GM12878 (cell line): ENCODE data around the gene TM9SF2. TPM values are rescaled to one million over a fixed set of nuclear protein-coding genes. Genes with fewer than 3 reads are reported as not detected.

Experiments used
- ATAC-seq: fragments of 200-7000 bp; cut with Tn5 transposase; 3 replicates; pipeline ENCODE4 v1.9.1; 2020; ENCODE audit warnings: mild to moderate bottlenecking, moderate library complexity
- BruUV-seq: library from RNA; stranded (reverse); fragments of 400-500 nt; replicated peaks from 2 replicates; lab custom pipeline; 2021; lab: Mats Ljungman, UMichigan
- CTCF ChIA-PET: fragments of 300-600 bp; sonication (Branson Sonifier 250); formaldehyde crosslinking; extraction: SDS; loops from one replicate; lab custom pipeline; 2021; ENCODE audit warnings: inconsistent platforms; lab: Yijun Ruan, JAX
- POLR2A ChIA-PET: fragments of 350-600 bp; formaldehyde crosslinking; extraction: SDS; loops from one replicate; lab custom pipeline; 2021; ENCODE audit warnings: inconsistent platforms; lab: Charles Lee
- RAD21 ChIA-PET: fragments of 300-600 bp; sonication (Branson Sonifier 250); formaldehyde crosslinking; loops from one replicate; lab custom pipeline; 2023; ENCODE audit warnings: antibody characterized with exemption; ENCODE audit not compliant: unreplicated experiment; lab: Charles Lee
- SMC1A ChIA-PET: fragments of 300-600 bp; sonication (Branson Sonifier 250); formaldehyde crosslinking; loops from one replicate; lab custom pipeline; 2023; ENCODE audit not compliant: unreplicated experiment, uncharacterized antibody; lab: Charles Lee
- DNase-seq: peaks from one replicate; pipeline ENCODE4 v3.0.0-alpha.2; 2011; ENCODE audit warnings: low read depth, low spot score
- FAIRE-seq: peaks from 3 replicates; lab custom pipeline; 2011; peaks lifted over from hg19 to GRCh38; lab: Jason Lieb, UNC
- H2AFZ ChIP-seq: 2 replicates; pipeline ENCODE4 v1.6.0; 2011; ENCODE audit warnings: low read depth, low read length, control low read depth; ENCODE audit not compliant: control insufficient read depth
- H3K27ac ChIP-seq: 2 replicates; pipeline ENCODE4 v1.5.1; 2011; ENCODE audit warnings: control low read depth; ENCODE audit not compliant: control insufficient read depth, insufficient read depth
- H3K27me3 ChIP-seq, 2 experiments: replicated peaks in 1 of 2; 2 replicates each; pipeline versions ENCODE4 v1.6.0 to v1.6.1; 2011; ENCODE audit warnings: low read length in 1 of 2; ENCODE audit not compliant: control insufficient read depth in 2 of 2, insufficient read depth in 2 of 2
- H3K36me3 ChIP-seq, 2 experiments: 2 replicates each; pipeline ENCODE4 v1.5.1; 2011; ENCODE audit warnings: low read length in 1 of 2; ENCODE audit not compliant: control insufficient read depth in 2 of 2, insufficient read depth in 2 of 2
- H3K4me1 ChIP-seq: 2 replicates; pipeline ENCODE4 v1.6.1; 2011; ENCODE audit warnings: mild to moderate bottlenecking, low read length, moderate library complexity, mixed read lengths; ENCODE audit not compliant: control insufficient read depth, insufficient read depth
- H3K4me2 ChIP-seq: 2 replicates; pipeline ENCODE4 v1.6.0; 2011; ENCODE audit warnings: control low read depth; ENCODE audit not compliant: control insufficient read depth, insufficient read depth
- H3K4me3 ChIP-seq: fragments of 200-600 bp; sonication (generic); 2 replicates; pipeline ENCODE4 v1.5.1; 2016
- H3K79me2 ChIP-seq: 2 replicates; pipeline ENCODE4 v1.6.0; 2011; ENCODE audit warnings: low read length; ENCODE audit not compliant: control insufficient read depth, insufficient read depth
- H3K9ac ChIP-seq: 2 replicates; pipeline ENCODE4 v1.8.0; 2011; ENCODE audit warnings: low read length, control low read depth, mixed read lengths; ENCODE audit not compliant: control insufficient read depth, insufficient read depth
- H3K9me3 ChIP-seq: replicated peaks from 3 replicates; pipeline ENCODE4 v1.5.1; 2011; ENCODE audit warnings: mild to moderate bottlenecking, low read length; ENCODE audit not compliant: control insufficient read depth, insufficient read depth
- H4K20me1 ChIP-seq: 2 replicates; pipeline ENCODE4 v1.6.0; 2011; ENCODE audit not compliant: control insufficient read depth, insufficient read depth
- ATF7 ChIP-seq: fragments of 450-650 bp; IDR thresholded peaks from 2 replicates; pipeline ENCODE4 v1.6.1; 2016; ENCODE audit warnings: low read depth, mild to moderate bottlenecking
- BCLAF1 ChIP-seq: fragments of 450-650 bp; IDR thresholded peaks from 2 replicates; pipeline ENCODE4 v1.6.1; 2017; ENCODE audit warnings: antibody characterized with exemption, mild to moderate bottlenecking, moderate library complexity
- DPF2 ChIP-seq: fragments of 450-650 bp; IDR thresholded peaks from 2 replicates; pipeline ENCODE4 v1.6.1; 2017; ENCODE audit warnings: mild to moderate bottlenecking
- FOXK2 ChIP-seq: fragments of 450-650 bp; IDR thresholded peaks from 2 replicates; pipeline ENCODE4 v1.6.1; 2017; ENCODE audit warnings: mild to moderate bottlenecking, moderate library complexity
- JUND ChIP-seq: IDR thresholded peaks from 2 replicates; pipeline ENCODE4 v1.6.1; 2012; ENCODE audit warnings: low read depth, mild to moderate bottlenecking, low read length, improper control_type of control experiment, moderate library complexity
- NFYA ChIP-seq: IDR thresholded peaks from 2 replicates; pipeline ENCODE4 v1.6.1; 2011; ENCODE audit warnings: low read depth, mild to moderate bottlenecking, low read length, improper control_type of control experiment, borderline replicate concordance
- NR2F1 ChIP-seq: fragments of 450-650 bp; conservative IDR thresholded peaks from 2 replicates; pipeline ENCODE4 v1.6.1; 2017; ENCODE audit warnings: mild to moderate bottlenecking
- RBBP5 ChIP-seq: fragments of 200-600 bp; sonication (generic); conservative IDR thresholded peaks from 2 replicates; pipeline ENCODE4 v1.6.1; 2016
- SUZ12 ChIP-seq: fragments of 200-600 bp; sonication (generic); IDR thresholded peaks from one replicate; pipeline ENCODE4 v1.6.1; 2018; ENCODE audit warnings: antibody characterized with exemption, mild to moderate bottlenecking; ENCODE audit not compliant: unreplicated experiment
- TBL1XR1 ChIP-seq: IDR thresholded peaks from 2 replicates; pipeline ENCODE4 v1.6.1; 2012; ENCODE audit warnings: low read depth, low read length, improper control_type of control experiment
- USF2 ChIP-seq: IDR thresholded peaks from 2 replicates; pipeline ENCODE4 v1.6.1; 2011; ENCODE audit warnings: low read depth, low read length, improper control_type of control experiment, borderline replicate concordance
- ZBTB40 ChIP-seq: fragments of 450-650 bp; IDR thresholded peaks from 2 replicates; pipeline ENCODE4 v1.6.1; 2016; ENCODE audit warnings: mild to moderate bottlenecking, moderate library complexity, borderline replicate concordance
- ZZZ3 ChIP-seq: IDR thresholded peaks from 2 replicates; pipeline ENCODE4 v1.6.1; 2011; ENCODE audit warnings: low read depth; ENCODE audit not compliant: control insufficient read depth, insufficient read length
- WGBS: methylation state at CpG from one replicate; pipeline ENCODE4 v1.1.6; 2016; ENCODE audit warnings: low lambda C conversion rate; ENCODE audit not compliant: insufficient replicate concordance, insufficient coverage; ENCODE audit errors: missing lambda C conversion rate; 5-methylcytosine and 5-hydroxymethylcytosine counted together
- in situ Hi-C: fragments of 300-500 bp; cut with MboI; formaldehyde crosslinking; loops from 9 replicates; pipeline ENCODE4 v1.14.3; 2018; ENCODE audit warnings: mixed read lengths
- intact Hi-C: fragments of 100-400 bp; cut with micrococcal nuclease; formaldehyde crosslinking; loops from one replicate; pipeline ENCODE4 v1.14.2; 2022; ENCODE audit not compliant: unreplicated experiment
- polyA plus RNA-seq, 11 experiments: library from polyadenylated mRNA; depleted of rRNA in 4 of 11; unstranded in 6 of 11; stranded (reverse) in 5 of 11; fragments of >200 nt; fragmentation: Nextera tagmentation in 4 of 11; fragmentation: Illumina TruSeq in 1 of 11; extraction: Ambion mirVana in 4 of 11; extraction: Trizol in 1 of 11; gene quantifications; 1 replicate in 1 of 11; 2 replicates in 10 of 11; pipeline versions ENCODE4 v1.2.1 to v1.2.3, GENCODE V29; 2011 to 2016; ENCODE audit warnings: inconsistent platforms in 2 of 11, missing spikeins in 2 of 11, low read depth in 1 of 11
- total RNA-seq, 4 experiments: library from RNA; depleted of rRNA in 3 of 4; stranded (reverse); fragments of >200 nt in 3 of 4; fragmentation: Illumina TruSeq in 1 of 4; extraction: Trizol in 1 of 4; gene quantifications; 2 replicates each; pipeline versions ENCODE4 v1.2.1 to v1.2.3, GENCODE V29; 2013 to 2021

The TM9SF2 gene
- total and polyA plus RNA-seq, 10 of the 15 experiments (the other 5 are each of a cell fraction or from before 2014, with no cell fraction given) = 34.6 to 128 (median 79.2) TPM

GRCh38 chr13:99564386-99564785 is 63.1 kb downstream of the TM9SF2 start:
- DNase-seq = no peak
- in situ Hi-C loops = no loop called here
- Histone ChIP-seq H2AFZ (no peak overlapping the region), H3K4me2 (no peak overlapping the region), H4K20me1 (no peaks in the 10 kb centered on the region), H3K27ac (no peak overlapping the region), H3K4me1 (no peaks in the 10 kb centered on the region), H3K36me3 (peaks cover 5 to 20% of the 10 kb centered on the region in 2 experiments), H3K9ac (no peak overlapping the region), H3K27me3 (no peaks in the 10 kb centered on the region)
- no peak for ATAC-seq
- SMC1A ChIA-PET = no interaction called here
- POLR2A ChIA-PET = no interaction called here
- RAD21 ChIA-PET = no interaction called here
- FAIRE-seq = no peak
- 100% methylated on average over 1 of the region's 2 CpGs for WGBS
- BruUV-seq = no TSS peak
- TF ChIP-seq NFYA (no peak), TBL1XR1 (no peak), ZZZ3 (no peak), FOXK2 (no peak), USF2 (no peak), DPF2 (no peak), NR2F1 (no peak), RBBP5 (no peak), JUND (no peak), SUZ12 (no peak), BCLAF1 (no peak), ATF7 (no peak), ZBTB40 (no peak)
- TF ChIP-seq, all 136 proteins: peak for 0
- Histone ChIP-seq H3K4me3 (no peak overlapping the region), H3K9me3 (no peaks in the 10 kb centered on the region; the same call in 2 of the 3 replicates), H3K79me2 (no peaks in the 10 kb centered on the region)
- CTCF ChIA-PET = interaction anchor here (0.5 to 1.1 kb wide), 2 partner anchors 58 to 96 kb away, joined by 3 to 4 read pairs; no protein-coding TSS in a partner anchor
- intact Hi-C loops = no loop called here
